ENCODE results near the gene SLC28A3.

GRCh38 chr9:84383178-84383577 lies 42.6 kb upstream of the SLC28A3 start:
- TF ChIP-seq CTCF (conservative IDR thresholded peaks at IDR 0.05; ENCODE audit: low read depth, low read length) (no peak), EZH2 (IDR thresholded peaks at IDR 0.05; ENCODE audit: borderline replicate concordance, low read depth, low read length, poor library complexity, severe bottlenecking) (no peak)
